Transverse colon (tissue), 4 donors: ENCODE measurements around the gene GSTK1. TPM values are rescaled to one million over a fixed set of nuclear protein-coding genes. Genes with fewer than 3 reads are reported as not detected.
A peak's percentile ranks its signal among the peaks of the same experiment; 100 is the strongest.
"Not testable (repeated sequence)": the region's sequence is repeated elsewhere in the genome, so short reads cannot be mapped to it uniquely, and the experiment has no call there.

Experiments used
- DNase-seq: peaks from one replicate; pipeline ENCODE4 v3.0.0-alpha.2; 2019
- H3K27ac ChIP-seq, 4 donors: fragments of 200-600 bp; sonication (generic); 2 replicates each; pipeline ENCODE4 v1.5.1; 2016 to 2018; ENCODE audit warnings: inconsistent platforms in 4 of 4
- H3K27me3 ChIP-seq: fragments of 200-600 bp; sonication (generic); 2 replicates; pipeline ENCODE4 v1.5.1; 2017; ENCODE audit warnings: inconsistent platforms
- H3K36me3 ChIP-seq, 4 donors: fragments of 200-600 bp; sonication (generic); 2 replicates each; pipeline ENCODE4 v1.5.1; 2017 to 2019; ENCODE audit warnings: inconsistent platforms in 4 of 4
- H3K4me1 ChIP-seq, 4 donors: fragments of 200-600 bp; sonication (generic); 2 replicates each; pipeline ENCODE4 v1.5.1; 2017 to 2020; ENCODE audit warnings: inconsistent platforms in 4 of 4
- H3K4me3 ChIP-seq, 4 donors: fragments of 200-600 bp; sonication (generic); 1 replicate in 1 of 4; 2 replicates in 3 of 4; pipeline versions ENCODE4 v1.5.1 to v1.6.1; 2017 to 2019; ENCODE audit warnings: inconsistent platforms in 4 of 4
- H3K9me3 ChIP-seq, 2 donors: fragments of 200-600 bp; sonication (generic); 2 replicates each; pipeline ENCODE4 v1.5.1; 2017 to 2019; ENCODE audit warnings: inconsistent platforms in 2 of 2
- EP300 ChIP-seq: sonication (generic); formaldehyde crosslinking; IDR thresholded peaks from one replicate; pipeline ENCODE4 v1.6.1; 2017; ENCODE audit warnings: antibody characterized with exemption, low read depth
- POLR2A ChIP-seq: fragments of 450-650 bp; IDR thresholded peaks from one replicate; pipeline ENCODE4 v1.6.1; 2016; ENCODE audit warnings: antibody characterized with exemption, mild to moderate bottlenecking, moderate library complexity
- POLR2AphosphoS5 ChIP-seq, 3 donors: sonication (generic); formaldehyde crosslinking; IDR thresholded peaks; one replicate each; pipeline ENCODE4 v1.6.1; 2016; ENCODE audit warnings: antibody characterized with exemption in 3 of 3
- WGBS, 2 donors: methylation state at CpG; one replicate each; pipeline ENCODE4 v1.1.5; 2018; ENCODE audit warnings: low coverage in 1 of 2; 5-methylcytosine and 5-hydroxymethylcytosine counted together
- in situ Hi-C, 4 donors: fragments of 200-750 bp; cut with MboI; loops; one replicate each; pipeline versions ENCODE4 v1.15.0 to v1.15.1; 2017; ENCODE audit warnings: low sequenced_read_pairs in 3 of 4, low pct_ligation_motif_present in 1 of 4, low pct_unique_long_range_greater_than_20kb in 1 of 4
- intact Hi-C: fragments of 100-400 bp; cut with DNase I; formaldehyde crosslinking; loops from one replicate; pipeline ENCODE4 v1.15.1; 2023; ENCODE audit warnings: low total_unique reads
- total RNA-seq, 4 donors: library from RNA; depleted of rRNA; stranded (reverse); fragments of >200 nt; gene quantifications; one replicate each; pipeline ENCODE4 v1.1.0, GENCODE V29; 2016
- TF ChIP-seq, protein P1 (sequence below), 5 experiments: fragments of 200-600 bp in 3 of 5; fragments of 450-650 bp in 2 of 5; sonication (generic) in 3 of 5; IDR thresholded peaks; 1 replicate in 2 of 5; 2 replicates in 3 of 5; pipeline ENCODE4 v1.5.1; 2016 to 2017; ENCODE audit warnings: antibody characterized with exemption in 5 of 5, inconsistent platforms in 3 of 5, mild to moderate bottlenecking in 2 of 5, moderate library complexity in 1 of 5

Gene GSTK1
- total RNA-seq, 4 donors from 2014 or later = 333 to 472 (median 376) TPM

DNA sequence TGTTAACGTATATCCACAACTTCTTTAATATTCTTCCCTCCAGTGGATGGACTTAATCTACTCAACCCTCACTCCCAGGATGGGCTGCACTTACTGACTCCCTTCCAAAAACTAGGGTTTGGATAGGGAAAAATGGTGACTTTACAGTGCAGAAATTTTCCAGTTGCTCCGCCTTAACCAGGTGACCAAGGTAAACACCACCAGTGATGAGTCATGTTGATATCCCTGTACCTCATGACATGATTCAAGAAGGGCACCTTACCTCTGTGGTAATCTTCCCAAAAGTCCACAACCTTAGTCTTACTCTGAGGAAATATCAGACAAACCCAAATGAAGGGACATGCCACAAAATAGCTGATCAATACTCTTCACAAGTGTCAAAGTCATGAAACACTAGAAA lies 3.5 kb upstream of the GSTK1 start:
- no peaks in the 10 kb centered on the region for H3K9me3 ChIP-seq
- TF ChIP-seq EP300 = no peak
- no peak for TF ChIP-seq POLR2AphosphoS5 (IDR thresholded peaks at IDR 0.05)
- TF ChIP-seq, protein P1, sequence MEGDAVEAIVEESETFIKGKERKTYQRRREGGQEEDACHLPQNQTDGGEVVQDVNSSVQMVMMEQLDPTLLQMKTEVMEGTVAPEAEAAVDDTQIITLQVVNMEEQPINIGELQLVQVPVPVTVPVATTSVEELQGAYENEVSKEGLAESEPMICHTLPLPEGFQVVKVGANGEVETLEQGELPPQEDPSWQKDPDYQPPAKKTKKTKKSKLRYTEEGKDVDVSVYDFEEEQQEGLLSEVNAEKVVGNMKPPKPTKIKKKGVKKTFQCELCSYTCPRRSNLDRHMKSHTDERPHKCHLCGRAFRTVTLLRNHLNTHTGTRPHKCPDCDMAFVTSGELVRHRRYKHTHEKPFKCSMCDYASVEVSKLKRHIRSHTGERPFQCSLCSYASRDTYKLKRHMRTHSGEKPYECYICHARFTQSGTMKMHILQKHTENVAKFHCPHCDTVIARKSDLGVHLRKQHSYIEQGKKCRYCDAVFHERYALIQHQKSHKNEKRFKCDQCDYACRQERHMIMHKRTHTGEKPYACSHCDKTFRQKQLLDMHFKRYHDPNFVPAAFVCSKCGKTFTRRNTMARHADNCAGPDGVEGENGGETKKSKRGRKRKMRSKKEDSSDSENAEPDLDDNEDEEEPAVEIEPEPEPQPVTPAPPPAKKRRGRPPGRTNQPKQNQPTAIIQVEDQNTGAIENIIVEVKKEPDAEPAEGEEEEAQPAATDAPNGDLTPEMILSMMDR (IDR thresholded peaks at IDR 0.05) = no peak
- no peak for TF ChIP-seq POLR2A
- H3K27me3 ChIP-seq = no peaks in the 10 kb centered on the region
- 40 to 88% methylated on average over 1 to 2 of the region's 2 CpGs for WGBS, 2 donors
- intact Hi-C loops (no loop called here), in situ Hi-C loops (no loop called here)
- H3K36me3 ChIP-seq = no peaks in the 10 kb centered on the region
- peaks cover 5 to 35% (median 14%) of the 10 kb centered on the region in 4 donors for H3K4me1 ChIP-seq
- DNase-seq = no peak
- no peak overlapping the region for H3K4me3 ChIP-seq
- no peak overlapping the region for H3K27ac ChIP-seq

DNA sequence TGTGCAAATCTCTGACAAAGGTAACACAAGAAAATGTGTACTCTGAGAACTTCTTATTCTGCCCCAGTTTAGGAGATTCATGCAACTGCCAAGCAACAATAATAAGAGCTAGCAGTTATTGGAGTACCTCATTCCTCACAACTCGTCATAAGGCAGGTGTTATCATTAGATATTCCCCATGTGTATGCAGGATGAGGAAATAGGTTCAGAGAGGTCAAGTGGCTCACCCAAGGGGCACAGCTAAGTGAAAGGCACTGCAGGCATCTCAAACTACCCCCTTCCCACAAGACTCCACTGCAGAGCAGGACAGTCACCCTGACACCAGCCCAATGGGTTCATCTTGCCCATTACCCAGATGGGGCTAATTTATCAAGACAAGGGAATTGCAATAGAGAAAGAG lies 1.3 kb upstream of the GSTK1 start:
- intact Hi-C loops (no loop called here), in situ Hi-C loops (no loop called here)
- H3K27me3 ChIP-seq = no peaks in the 10 kb centered on the region
- 85% methylated on average over 1 of the region's 1 CpG; no CpG with 5 or more reads in 1 of the 2 donors for WGBS, 2 donors
- no peak overlapping the region for H3K4me3 ChIP-seq
- H3K27ac ChIP-seq = no peak overlapping the region
- TF ChIP-seq POLR2AphosphoS5 (IDR thresholded peaks at IDR 0.05) (no peak), EP300 (no peak), POLR2A (no peak)
- TF ChIP-seq, protein P1 (IDR thresholded peaks at IDR 0.05) = no peak
- peaks cover 8 to 44% (median 20%) of the 10 kb centered on the region in 4 donors for H3K4me1 ChIP-seq
- no peaks in the 10 kb centered on the region for H3K9me3 ChIP-seq
- DNase-seq = no peak
- peaks cover 0 to under 1% (median 0%) of the 10 kb centered on the region in 4 donors for H3K36me3 ChIP-seq

DNA sequence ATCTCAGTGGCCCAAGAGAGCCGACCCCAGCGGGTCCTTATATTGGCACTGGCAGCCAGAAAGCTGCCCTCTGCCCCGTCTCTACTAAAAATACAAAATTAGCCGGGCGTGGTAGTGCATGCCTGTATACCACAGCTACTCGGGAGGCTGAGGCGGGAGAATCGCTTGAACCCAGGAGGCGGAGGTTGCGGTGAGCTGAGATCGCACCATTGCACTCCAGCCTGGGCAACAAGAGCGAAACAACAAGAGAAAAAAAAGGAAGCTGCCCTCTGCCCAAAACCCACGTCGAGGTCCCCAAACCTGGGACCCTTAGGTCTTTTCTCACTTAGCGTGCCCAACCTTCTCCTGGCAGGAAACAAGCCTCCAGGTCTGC lies 941 bp downstream of the GSTK1 start:
- intact Hi-C loops, H3K9me3 ChIP-seq, in situ Hi-C loops, H3K27me3 ChIP-seq, DNase-seq: not testable (repeated sequence)
- H3K4me1 ChIP-seq = peaks cover 8 to 47% (median 27%) of the 10 kb centered on the region in 4 donors
- H3K4me3 ChIP-seq = peak overlapping the region; percentile 76 to 87 (median 78)
- peak overlapping the region; percentile 90 to 96 (median 92) for H3K27ac ChIP-seq
- peaks cover 0 to 17% (median 7%) of the 10 kb centered on the region in 4 donors for H3K36me3 ChIP-seq
- 29 to 57% methylated on average over 5 to 15 of the region's 15 CpGs for WGBS, 2 donors

DNA sequence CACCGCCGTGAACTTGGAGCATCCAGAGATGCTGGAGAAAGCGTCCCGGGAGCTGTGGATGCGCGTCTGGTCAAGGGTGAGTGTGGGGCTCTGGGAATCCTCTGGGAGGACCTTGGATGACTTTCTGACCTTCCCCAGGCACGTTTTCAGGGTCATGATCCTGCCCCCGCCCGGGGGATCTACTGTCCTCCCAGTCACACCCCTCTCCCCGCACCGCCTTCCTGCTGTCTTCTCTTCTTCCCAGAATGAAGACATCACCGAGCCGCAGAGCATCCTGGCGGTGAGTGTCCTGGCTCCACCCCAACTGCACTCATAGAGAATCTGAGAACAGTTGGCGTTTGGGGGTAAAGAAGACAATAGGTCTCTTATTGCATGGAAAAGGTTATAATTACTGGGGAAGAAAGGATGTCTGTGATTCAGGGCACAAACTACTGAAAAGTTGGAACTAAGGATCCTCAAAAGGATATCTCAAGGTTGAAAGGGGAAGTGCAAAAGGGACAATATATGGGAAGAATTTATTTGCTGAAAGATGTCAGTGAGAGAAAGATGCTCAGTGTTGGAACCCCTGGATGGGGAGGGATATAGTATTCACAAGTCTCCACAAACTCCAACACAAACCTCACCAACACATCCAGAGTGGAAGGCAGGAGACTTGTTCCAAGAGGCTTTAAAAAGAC lies 1.9 kb downstream of the GSTK1 start:
- intact Hi-C loops = no loop called here
- DNase-seq = no peak
- TF ChIP-seq POLR2AphosphoS5 (IDR thresholded peaks at IDR 0.05) = no peak
- in situ Hi-C loops = no loop called here
- Histone ChIP-seq H3K27me3 (no peaks in the 10 kb centered on the region), H3K4me1 (peaks cover 8 to 46% (median 32%) of the 10 kb centered on the region in 4 donors), H3K9me3 (no peaks in the 10 kb centered on the region), H3K4me3 (peak overlapping the region in 1 of 4 donors; percentile 77), H3K36me3 (peaks cover 0 to 17% (median 7%) of the 10 kb centered on the region in 4 donors), H3K27ac (peak overlapping the region; percentile 90 to 96 (median 92))
- WGBS, 2 donors = 40 to 76% methylated on average over 1 to 13 of the region's 15 CpGs

DNA sequence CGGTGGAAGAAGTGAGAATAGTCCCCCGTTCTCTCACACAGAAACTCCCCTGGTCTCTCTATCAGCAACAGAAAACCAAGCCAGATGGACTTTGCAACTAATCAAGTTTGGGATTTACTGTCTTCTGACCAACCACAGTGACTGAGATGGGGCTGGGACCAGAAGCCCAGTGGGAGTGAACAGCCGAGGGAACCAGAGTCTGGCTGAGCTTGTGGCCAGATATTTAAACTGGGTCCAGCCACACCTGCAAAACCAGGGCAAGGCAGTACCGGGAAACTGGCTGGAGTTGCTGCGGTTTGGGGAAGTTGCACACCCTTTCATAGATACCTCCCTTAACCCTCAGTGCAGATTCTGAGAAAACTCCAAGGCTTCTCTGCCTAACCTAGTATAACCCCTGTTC lies 6.0 kb downstream of the GSTK1 start:
- peaks cover 0 to 17% (median 7%) of the 10 kb centered on the region in 4 donors for H3K36me3 ChIP-seq

More for the DNA sequence above, 6.0 kb downstream of the GSTK1 start:
- H3K4me1 ChIP-seq = peaks cover 8 to 39% (median 28%) of the 10 kb centered on the region in 4 donors
- WGBS, 2 donors = 52% methylated on average over 5 of the region's 5 CpGs; no CpG with 5 or more reads in 1 of the 2 donors
- DNase-seq = peak; percentile 72
- no peak overlapping the region for H3K4me3 ChIP-seq
- intact Hi-C loops (no loop called here), in situ Hi-C loops (no loop called here)
- H3K9me3 ChIP-seq = no peaks in the 10 kb centered on the region
- H3K27ac ChIP-seq = peak overlapping the region; percentile 68 to 80 (median 70)
- TF ChIP-seq, protein P1 (IDR thresholded peaks at IDR 0.05) = no peak
- TF ChIP-seq EP300 (no peak), POLR2A (no peak), POLR2AphosphoS5 (IDR thresholded peaks at IDR 0.05) (no peak)
- H3K27me3 ChIP-seq = no peaks in the 10 kb centered on the region
